Endothelial cell of umbilical vein (primary cell): ENCODE data around the gene MRPS16. TPM values are rescaled to one million over a fixed set of nuclear protein-coding genes. Genes with fewer than 3 reads are reported as not detected.

Experiments
- BruUV-seq: library from RNA; stranded (reverse); fragments of 400-500 nt; replicated peaks from 2 replicates; lab custom pipeline; 2021; lab: Mats Ljungman, UMichigan
- CTCF ChIA-PET: fragments of 300-600, 350-600 bp; sonication (Branson Sonifier 250); formaldehyde crosslinking; loops from one replicate; lab custom pipeline; 2021; ENCODE audit warnings: antibody characterized with exemption, inconsistent platforms; lab: Charles Lee
- POLR2A ChIA-PET: fragments of 300-600, 350-600 bp; sonication (Branson Sonifier 250); formaldehyde crosslinking; loops from one replicate; lab custom pipeline; 2021; ENCODE audit warnings: antibody characterized with exemption, inconsistent platforms; lab: Charles Lee
- DNase-seq: peaks from one replicate; pipeline ENCODE4 v3.0.0-alpha.2; 2011; ENCODE audit warnings: low read depth, low spot score
- FAIRE-seq: peaks from 2 replicates; lab custom pipeline; 2011; peaks lifted over from hg19 to GRCh38; lab: Jason Lieb, UNC
- H2AFZ ChIP-seq: 2 replicates; pipeline ENCODE4 v1.6.0; 2012; ENCODE audit warnings: low read depth, low read length, control low read depth, inconsistent platforms
- H3K27ac ChIP-seq: 2 replicates; pipeline ENCODE4 v1.5.1; 2011; ENCODE audit warnings: low read depth, mild to moderate bottlenecking, control low read depth, low read length, moderate library complexity; ENCODE audit not compliant: insufficient read depth
- H3K27me3 ChIP-seq, 2 experiments: 2 replicates each; pipeline versions ENCODE4 v1.6.0 to v1.6.1; 2011; ENCODE audit warnings: low read length in 2 of 2, mixed read lengths in 1 of 2; ENCODE audit not compliant: control insufficient read depth in 2 of 2, insufficient read depth in 2 of 2
- H3K36me3 ChIP-seq, 2 experiments: 2 replicates in 1 of 2; 3 replicates in 1 of 2; pipeline ENCODE4 v1.5.1; 2011; ENCODE audit warnings: low read length in 2 of 2, mild to moderate bottlenecking in 1 of 2, moderate library complexity in 1 of 2; ENCODE audit not compliant: control insufficient read depth in 2 of 2, insufficient read depth in 2 of 2; ENCODE audit errors: extremely low read depth in 1 of 2
- H3K4me1 ChIP-seq: 3 replicates; pipeline ENCODE4 v1.5.1; 2011; ENCODE audit warnings: mild to moderate bottlenecking, low read length; ENCODE audit not compliant: control insufficient read depth, insufficient read depth; ENCODE audit errors: extremely low read depth
- H3K4me2 ChIP-seq: 2 replicates; pipeline ENCODE4 v1.6.1; 2011; ENCODE audit warnings: low read length, control low read depth, mixed read lengths; ENCODE audit not compliant: insufficient read depth
- H3K4me3 ChIP-seq, 3 experiments: fragments of 200-600 bp in 1 of 3; sonication (generic), shearing (Covaris generic) in 1 of 3; replicated peaks in 1 of 3; 2 replicates each; pipeline ENCODE4 v1.5.1; 2011 to 2016; ENCODE audit warnings: control low read depth in 3 of 3, low read length in 3 of 3, mild to moderate bottlenecking in 2 of 3, inconsistent platforms in 1 of 3, low read depth in 1 of 3, moderate library complexity in 1 of 3; ENCODE audit not compliant: insufficient read depth in 1 of 3
- H3K79me2 ChIP-seq: 2 replicates; pipeline ENCODE4 v1.6.0; 2012; ENCODE audit warnings: low read length, inconsistent platforms; ENCODE audit not compliant: control insufficient read depth, insufficient read depth
- H3K9ac ChIP-seq: replicated peaks from 2 replicates; pipeline ENCODE3; 2011; ENCODE audit warnings: low read length, control low read depth; ENCODE audit not compliant: insufficient read depth; ENCODE audit errors: extremely low read depth
- H3K9me1 ChIP-seq: replicated peaks from 3 replicates; pipeline ENCODE4 v1.6.0; 2011; ENCODE audit warnings: mild to moderate bottlenecking, low read length; ENCODE audit not compliant: control insufficient read depth, insufficient read depth; ENCODE audit errors: extremely low read depth
- H3K9me3 ChIP-seq: replicated peaks from 2 replicates; pipeline ENCODE4 v1.5.1; 2012; ENCODE audit warnings: low read length, inconsistent platforms; ENCODE audit not compliant: control insufficient read depth, insufficient read depth
- H4K20me1 ChIP-seq: replicated peaks from 2 replicates; pipeline ENCODE3; 2011; ENCODE audit warnings: mild to moderate bottlenecking, low read length; ENCODE audit not compliant: control insufficient read depth, insufficient read depth; ENCODE audit errors: extremely low read depth
- EZH2 ChIP-seq: IDR thresholded peaks from 2 replicates; pipeline ENCODE4 v1.6.1; 2012; ENCODE audit warnings: borderline replicate concordance, low read depth, mild to moderate bottlenecking, moderate library complexity, low read length, inconsistent platforms; ENCODE audit not compliant: severe bottlenecking
- FOS ChIP-seq: IDR thresholded peaks from 2 replicates; pipeline ENCODE4 v1.6.1; 2011; ENCODE audit warnings: mild to moderate bottlenecking, low read length, moderate library complexity, borderline replicate concordance; ENCODE audit not compliant: insufficient read depth
- GATA2 ChIP-seq: IDR thresholded peaks from 2 replicates; pipeline ENCODE4 v1.7.0; 2011; ENCODE audit warnings: low read depth, mild to moderate bottlenecking, moderate library complexity, mixed read lengths, low read length; ENCODE audit not compliant: insufficient read length, insufficient read depth
- JUN ChIP-seq: IDR thresholded peaks from 2 replicates; pipeline ENCODE4 v1.6.1; 2011; ENCODE audit warnings: borderline replicate concordance, low read depth; ENCODE audit not compliant: insufficient read length, insufficient read depth
- MYC ChIP-seq: IDR thresholded peaks from one replicate; pipeline ENCODE4 v1.6.1; 2011; ENCODE audit warnings: mild to moderate bottlenecking, low read depth, low read length
- POLR2A ChIP-seq: IDR thresholded peaks from 2 replicates; pipeline ENCODE4 v1.6.1; 2012; ENCODE audit warnings: low read depth, mild to moderate bottlenecking, control low read depth, low read length
- POLR2AphosphoS5 ChIP-seq: IDR thresholded peaks from 2 replicates; pipeline ENCODE4 v1.6.1; 2012; ENCODE audit warnings: low read depth, mild to moderate bottlenecking, control low read depth, low read length, moderate library complexity; ENCODE audit not compliant: insufficient read depth
- dilution Hi-C: fragments of 300-500 bp; cut with MboI; formaldehyde crosslinking; loops from one replicate; pipeline ENCODE4 v1.15.0; 2019; ENCODE audit warnings: low sequenced_read_pairs; ENCODE audit not compliant: extremely low pct_ligation_motif_present
- intact Hi-C: fragments of 100-400 bp; cut with micrococcal nuclease; formaldehyde crosslinking; loops from one replicate; pipeline ENCODE4 v1.10.0; 2022
- polyA plus RNA-seq, 4 experiments: library from polyadenylated mRNA; depleted of rRNA in 3 of 4; stranded (reverse) in 3 of 4; unstranded in 1 of 4; fragments of >200 nt; gene quantifications; 2 replicates each; pipeline versions ENCODE4 v1.2.1 to v1.2.3, GENCODE V29; 2011 to 2012; ENCODE audit warnings: missing spikeins in 1 of 4
- total RNA-seq: library from RNA; stranded (reverse); gene quantifications from 2 replicates; pipeline ENCODE4 v1.2.3, GENCODE V29; 2021
- TF ChIP-seq, protein P1 (sequence below), 2 donors: IDR thresholded peaks; 1 replicate in 1 of 2; 2 replicates in 1 of 2; pipeline ENCODE4 v1.5.1; 2011; ENCODE audit warnings: low read length in 2 of 2, mild to moderate bottlenecking in 2 of 2, moderate library complexity in 2 of 2, control low read depth in 1 of 2, inconsistent platforms in 1 of 2, low read depth in 1 of 2; ENCODE audit not compliant: insufficient read depth in 1 of 2; ENCODE audit errors: extremely low read depth in 1 of 2
- TF ChIP-seq, protein P2 (sequence below): IDR thresholded peaks from 2 replicates; pipeline ENCODE4 v1.6.1; 2011; ENCODE audit not compliant: insufficient read depth, insufficient read length

MRPS16 gene
- total and polyA plus RNA-seq, 2 donors (not counting 3 experiments of a cell fraction or from before 2014, with no cell fraction given): 86.0 to 161 TPM

DNA sequence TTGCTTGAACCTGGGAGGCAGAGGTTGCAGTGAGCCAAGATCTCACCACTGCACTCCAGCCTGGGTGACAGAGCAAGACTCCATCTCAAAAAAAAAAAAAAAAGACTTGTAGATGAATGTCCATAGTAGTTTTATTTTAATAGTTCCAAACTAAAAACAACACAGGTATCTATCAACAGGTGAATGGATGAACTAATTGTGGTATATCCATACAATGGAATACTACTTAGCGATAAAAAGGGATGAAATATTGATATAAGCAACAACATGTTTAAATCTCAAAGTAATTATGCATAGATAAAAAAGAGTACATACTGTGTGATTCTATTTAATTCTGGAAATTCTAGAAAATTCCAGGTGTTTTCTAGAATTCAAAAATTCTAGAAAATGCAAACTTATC is 37.5 kb upstream of the MRPS16 start:
- Histone ChIP-seq H3K4me2 (no peak overlapping the region), H3K9ac (no peak overlapping the region), H3K4me3 (no peak overlapping the region), H2AFZ (no peak overlapping the region), H3K79me2 (no peaks in the 10 kb centered on the region), H4K20me1 (no peaks in the 10 kb centered on the region), H3K27me3 (peaks cover 0 to 5% of the 10 kb centered on the region in 2 experiments), H3K36me3 (no peaks in the 10 kb centered on the region), H3K9me1 (no peaks in the 10 kb centered on the region), H3K27ac (no peak overlapping the region), H3K4me1 (no peaks in the 10 kb centered on the region), H3K9me3 (no peaks in the 10 kb centered on the region)
- FAIRE-seq: no peak
- TF ChIP-seq FOS: no peak
- TF ChIP-seq JUN: no peak
- TF ChIP-seq EZH2: no peak
- TF ChIP-seq, protein P1, sequence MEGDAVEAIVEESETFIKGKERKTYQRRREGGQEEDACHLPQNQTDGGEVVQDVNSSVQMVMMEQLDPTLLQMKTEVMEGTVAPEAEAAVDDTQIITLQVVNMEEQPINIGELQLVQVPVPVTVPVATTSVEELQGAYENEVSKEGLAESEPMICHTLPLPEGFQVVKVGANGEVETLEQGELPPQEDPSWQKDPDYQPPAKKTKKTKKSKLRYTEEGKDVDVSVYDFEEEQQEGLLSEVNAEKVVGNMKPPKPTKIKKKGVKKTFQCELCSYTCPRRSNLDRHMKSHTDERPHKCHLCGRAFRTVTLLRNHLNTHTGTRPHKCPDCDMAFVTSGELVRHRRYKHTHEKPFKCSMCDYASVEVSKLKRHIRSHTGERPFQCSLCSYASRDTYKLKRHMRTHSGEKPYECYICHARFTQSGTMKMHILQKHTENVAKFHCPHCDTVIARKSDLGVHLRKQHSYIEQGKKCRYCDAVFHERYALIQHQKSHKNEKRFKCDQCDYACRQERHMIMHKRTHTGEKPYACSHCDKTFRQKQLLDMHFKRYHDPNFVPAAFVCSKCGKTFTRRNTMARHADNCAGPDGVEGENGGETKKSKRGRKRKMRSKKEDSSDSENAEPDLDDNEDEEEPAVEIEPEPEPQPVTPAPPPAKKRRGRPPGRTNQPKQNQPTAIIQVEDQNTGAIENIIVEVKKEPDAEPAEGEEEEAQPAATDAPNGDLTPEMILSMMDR (IDR thresholded peaks at IDR 0.05; ENCODE audit: extremely low read depth in 1 of 2, insufficient read depth in 1 of 2, low read depth in 1 of 2, low read length in 2 of 2): no peak
- TF ChIP-seq, protein P2, sequence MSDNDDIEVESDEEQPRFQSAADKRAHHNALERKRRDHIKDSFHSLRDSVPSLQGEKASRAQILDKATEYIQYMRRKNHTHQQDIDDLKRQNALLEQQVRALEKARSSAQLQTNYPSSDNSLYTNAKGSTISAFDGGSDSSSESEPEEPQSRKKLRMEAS: no peak
- no peak for TF ChIP-seq POLR2A
- TF ChIP-seq MYC: no peak
- TF ChIP-seq GATA2: no peak
- no peak for TF ChIP-seq POLR2AphosphoS5
- ChIA-PET CTCF (no interaction called here), POLR2A (no interaction called here)
- no peak for DNase-seq
- intact Hi-C loops: no loop called here
- no TSS peak for BruUV-seq
- dilution Hi-C loops: no loop called here
